SK-N-SH (cell line): ENCODE measurements around the gene PGF. TPM values are rescaled to one million over a fixed set of nuclear protein-coding genes. Genes with fewer than 3 reads are reported as not detected.

Experiments
- CTCF ChIA-PET: fragments of 300-600, 350-600 bp; formaldehyde crosslinking; extraction: SDS; loops from one replicate; lab custom pipeline; 2021; lab: Yijun Ruan, JAX
- POLR2A ChIA-PET: fragments of 350-600 bp; sonication (Branson Sonifier 250); formaldehyde crosslinking; extraction: SDS; loops from one replicate; lab custom pipeline; 2020; ENCODE audit warnings: antibody characterized with exemption, inconsistent platforms; lab: Yijun Ruan, JAX
- DNase-seq: peaks from one replicate; pipeline ENCODE4 v3.0.0; 2012
- H2AFZ ChIP-seq: fragments of 200-600 bp; sonication (generic); 2 replicates; pipeline ENCODE4 v1.8.1; 2016; ENCODE audit warnings: antibody characterized with exemption, mild to moderate bottlenecking, low read depth
- H3F3A ChIP-seq: fragments of 200-600 bp; sonication (generic); replicated peaks from 2 replicates; pipeline ENCODE3; 2016; ENCODE audit warnings: antibody characterized with exemption, mild to moderate bottlenecking; ENCODE audit not compliant: insufficient read depth
- H3K27ac ChIP-seq, 2 experiments: fragments of 200-500 bp in 1 of 2; fragments of 200-600 bp in 1 of 2; sonication (Bioruptor generic) in 1 of 2; sonication (generic), shearing (Covaris generic) in 1 of 2; 2 replicates each; pipeline versions ENCODE4 v1.5.1 to v1.6.1; 2014 to 2016; ENCODE audit warnings: low read depth in 2 of 2, inconsistent platforms in 1 of 2, low read length in 1 of 2, mild to moderate bottlenecking in 1 of 2, mixed read lengths in 1 of 2
- H3K27me3 ChIP-seq: fragments of 200-600 bp; sonication (generic), shearing (Covaris generic); 2 replicates; pipeline ENCODE4 v1.6.1; 2016; ENCODE audit warnings: mixed run types; ENCODE audit not compliant: insufficient read depth
- H3K36me3 ChIP-seq, 2 experiments: fragments of 200-500 bp in 1 of 2; fragments of 200-600 bp in 1 of 2; sonication (Bioruptor generic) in 1 of 2; sonication (generic) in 1 of 2; replicated peaks in 1 of 2; 2 replicates each; pipeline versions ENCODE3 to v1.5.1; 2014 to 2016; ENCODE audit warnings: low read length in 1 of 2, mild to moderate bottlenecking in 1 of 2; ENCODE audit not compliant: insufficient read depth in 2 of 2, control insufficient read depth in 1 of 2
- H3K4me1 ChIP-seq, 2 experiments: fragments of 200-500 bp in 1 of 2; fragments of 200-600 bp in 1 of 2; sonication (Bioruptor generic) in 1 of 2; sonication (generic), shearing (Covaris generic) in 1 of 2; 2 replicates each; pipeline versions ENCODE4 v1.5.1 to v1.6.1; 2014 to 2016; ENCODE audit warnings: low read depth in 1 of 2, low read length in 1 of 2, mixed run types in 1 of 2; ENCODE audit not compliant: insufficient read depth in 2 of 2, control insufficient read depth in 1 of 2
- H3K4me2 ChIP-seq: fragments of 200-600 bp; sonication (generic), shearing (Covaris generic); 2 replicates; pipeline ENCODE4 v1.6.1; 2017; ENCODE audit warnings: mixed run types
- H3K4me3 ChIP-seq, 2 experiments: fragments of 200-500 bp in 1 of 2; fragments of 200-600 bp in 1 of 2; sonication (Bioruptor generic) in 1 of 2; sonication (generic), shearing (Covaris generic) in 1 of 2; 2 replicates each; pipeline versions ENCODE4 v1.5.1 to v1.8.1; 2014 to 2016; ENCODE audit warnings: low read depth in 2 of 2, inconsistent platforms in 1 of 2, low read length in 1 of 2, mild to moderate bottlenecking in 1 of 2, mixed read lengths in 1 of 2, moderate library complexity in 1 of 2
- H3K79me2 ChIP-seq: fragments of 200-600 bp; sonication (generic); 2 replicates; pipeline ENCODE4 v1.8.1; 2017; ENCODE audit warnings: mild to moderate bottlenecking; ENCODE audit not compliant: insufficient read depth
- H3K9ac ChIP-seq: fragments of 200-600 bp; sonication (generic); 2 replicates; pipeline ENCODE4 v1.6.1; 2017; ENCODE audit warnings: mixed run types
- H3K9me2 ChIP-seq: fragments of 200-600 bp; sonication (generic); 2 replicates; pipeline ENCODE4 v1.6.1; 2017; ENCODE audit warnings: mixed run types
- H3K9me3 ChIP-seq: fragments of 200-600 bp; sonication (generic); 2 replicates; pipeline ENCODE4 v1.6.1; 2017; ENCODE audit warnings: mixed run types, mild to moderate bottlenecking, moderate library complexity
- H4K20me1 ChIP-seq: fragments of 200-600 bp; sonication (generic); 2 replicates; pipeline ENCODE4 v1.6.1; 2017; ENCODE audit warnings: mild to moderate bottlenecking, mixed run types; ENCODE audit not compliant: insufficient read depth
- CTCF ChIP-seq: fragments of 200-600 bp; sonication (generic); IDR thresholded peaks from 2 replicates; pipeline ENCODE4 v1.6.1; 2017; ENCODE audit warnings: antibody characterized with exemption, mild to moderate bottlenecking, moderate library complexity
- ELF1 ChIP-seq: IDR thresholded peaks from 2 replicates; pipeline ENCODE4 v1.4.0; 2012
- EZH2phosphoT487 ChIP-seq: fragments of 200-600 bp; sonication (generic); IDR thresholded peaks from 2 replicates; pipeline ENCODE4 v1.6.1; 2017; ENCODE audit warnings: low read depth, mixed run types, mild to moderate bottlenecking, antibody characterized with exemption, moderate library complexity, borderline replicate concordance
- FOSL2 ChIP-seq: IDR thresholded peaks from 2 replicates; pipeline ENCODE4 v1.4.0; 2012; ENCODE audit warnings: low read depth, mild to moderate bottlenecking, moderate library complexity, borderline replicate concordance
- FOXM1 ChIP-seq: IDR thresholded peaks from 2 replicates; pipeline ENCODE4 v1.4.0; 2012; ENCODE audit warnings: low read depth, mild to moderate bottlenecking
- IRF3 ChIP-seq: fragments of 150-350 bp; IDR thresholded peaks from 2 replicates; pipeline ENCODE4 v1.6.1; 2016; ENCODE audit warnings: mild to moderate bottlenecking, low read depth, low read length
- MXI1 ChIP-seq: IDR thresholded peaks from 2 replicates; pipeline ENCODE4 v1.6.1; 2012; ENCODE audit warnings: mild to moderate bottlenecking, low read depth, low read length, improper control_type of control experiment
- NRF1 ChIP-seq: IDR thresholded peaks from 2 replicates; pipeline ENCODE4 v1.6.1; 2012; ENCODE audit warnings: low read depth, mild to moderate bottlenecking, low read length
- POLR2AphosphoS5 ChIP-seq: IDR thresholded peaks from 2 replicates; pipeline ENCODE4 v1.6.1; 2012; ENCODE audit warnings: low read depth, low read length
- RCOR1 ChIP-seq: fragments of 150-350 bp; IDR thresholded peaks from 2 replicates; pipeline ENCODE4 v1.6.1; 2017; ENCODE audit warnings: antibody characterized with exemption, low read length
- RFX5 ChIP-seq: IDR thresholded peaks from 2 replicates; pipeline ENCODE4 v1.6.1; 2012; ENCODE audit warnings: mild to moderate bottlenecking, improper control_type of control experiment, low read length
- SMC3 ChIP-seq: IDR thresholded peaks from 2 replicates; pipeline ENCODE4 v1.6.1; 2012; ENCODE audit warnings: low read depth, low read length, improper control_type of control experiment
- TAF1 ChIP-seq: IDR thresholded peaks from 2 replicates; pipeline ENCODE4 v1.6.1; 2012; ENCODE audit warnings: low read depth, mild to moderate bottlenecking, low read length, moderate library complexity, borderline replicate concordance
- TEAD4 ChIP-seq: IDR thresholded peaks from 2 replicates; pipeline ENCODE4 v1.4.0; 2012; ENCODE audit warnings: mild to moderate bottlenecking, borderline replicate concordance; ENCODE audit not compliant: insufficient read depth
- YY1 ChIP-seq: IDR thresholded peaks from 2 replicates; pipeline ENCODE4 v1.4.0; 2012; ENCODE audit warnings: low read depth, mild to moderate bottlenecking
- WGBS: methylation state at CpG from one replicate; pipeline ENCODE4 v1.1.6; 2017; ENCODE audit warnings: low lambda C conversion rate; 5-methylcytosine and 5-hydroxymethylcytosine counted together
- polyA plus RNA-seq, 3 experiments: library from polyadenylated mRNA; depleted of rRNA; stranded (reverse); fragments of >200 nt; gene quantifications; 2 replicates each; pipeline ENCODE4 v1.2.3, GENCODE V29; 2012
- TF ChIP-seq, protein P1 (sequence below): IDR thresholded peaks from 2 replicates; pipeline ENCODE4 v1.4.0; 2012; ENCODE audit warnings: low read depth
- TF ChIP-seq, protein P2 (sequence below): fragments of 150-350 bp; IDR thresholded peaks from 2 replicates; pipeline ENCODE4 v1.6.1; 2017; ENCODE audit warnings: antibody characterized with exemption, low read length, low read depth, borderline replicate concordance
- TF ChIP-seq, protein P3 (sequence below): IDR thresholded peaks from 2 replicates; pipeline ENCODE4 v1.4.0; 2012; ENCODE audit warnings: low read depth, borderline replicate concordance

The PGF gene
- polyA plus RNA-seq, 1 of the 3 experiments (the other 2 are of a cell fraction): 4.4 TPM

DNA sequence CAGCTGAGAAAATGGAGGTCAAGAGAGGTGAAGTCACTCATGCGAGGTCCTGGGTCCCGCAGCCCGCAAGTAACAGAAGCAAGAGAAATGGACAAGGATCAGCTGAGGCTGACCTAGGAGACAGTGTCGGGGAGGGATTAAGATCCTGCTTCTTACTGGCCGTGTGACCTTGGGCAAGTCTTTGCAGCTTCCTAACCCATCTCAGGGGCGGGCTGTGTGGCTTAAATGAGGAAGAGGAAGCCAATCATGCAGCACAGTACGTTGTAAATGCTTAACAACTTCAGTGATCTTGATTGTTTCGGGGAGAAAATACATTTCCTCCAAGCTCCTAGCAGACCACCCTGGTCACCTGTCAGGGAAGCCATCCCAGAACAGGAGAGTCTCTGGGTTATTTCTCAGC is 7.1 kb upstream of the PGF start:
- H4K20me1 ChIP-seq: no peaks in the 10 kb centered on the region
- H3K27me3 ChIP-seq: no peaks in the 10 kb centered on the region
- DNase-seq: no peak
- ChIA-PET POLR2A (interaction anchor here (0.6 kb wide), 1 partner anchor 82 kb away, joined by 3 read pairs; no protein-coding TSS in a partner anchor), CTCF (interaction anchor here (0.9 kb wide), 1 partner anchor 130 kb away, joined by 4 read pairs; no protein-coding TSS in a partner anchor)
- no peak overlapping the region for H3K27ac ChIP-seq
- peaks cover 10% of the 10 kb centered on the region for H3F3A ChIP-seq
- H2AFZ ChIP-seq: no peak overlapping the region
- H3K4me1 ChIP-seq: peaks cover 0 to 16% of the 10 kb centered on the region in 2 experiments; a peak in 1 of 4 replicates
- H3K4me3 ChIP-seq: no peak overlapping the region
- no peaks in the 10 kb centered on the region for H3K9me3 ChIP-seq
- no peaks in the 10 kb centered on the region for H3K79me2 ChIP-seq
- no peaks in the 10 kb centered on the region for H3K9me2 ChIP-seq
- no peaks in the 10 kb centered on the region for H3K36me3 ChIP-seq
- TF ChIP-seq YY1: no peak
- no peak for TF ChIP-seq CTCF
- TF ChIP-seq, protein P1, sequence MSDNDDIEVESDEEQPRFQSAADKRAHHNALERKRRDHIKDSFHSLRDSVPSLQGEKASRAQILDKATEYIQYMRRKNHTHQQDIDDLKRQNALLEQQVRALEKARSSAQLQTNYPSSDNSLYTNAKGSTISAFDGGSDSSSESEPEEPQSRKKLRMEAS: no peak
- TF ChIP-seq, protein P2, sequence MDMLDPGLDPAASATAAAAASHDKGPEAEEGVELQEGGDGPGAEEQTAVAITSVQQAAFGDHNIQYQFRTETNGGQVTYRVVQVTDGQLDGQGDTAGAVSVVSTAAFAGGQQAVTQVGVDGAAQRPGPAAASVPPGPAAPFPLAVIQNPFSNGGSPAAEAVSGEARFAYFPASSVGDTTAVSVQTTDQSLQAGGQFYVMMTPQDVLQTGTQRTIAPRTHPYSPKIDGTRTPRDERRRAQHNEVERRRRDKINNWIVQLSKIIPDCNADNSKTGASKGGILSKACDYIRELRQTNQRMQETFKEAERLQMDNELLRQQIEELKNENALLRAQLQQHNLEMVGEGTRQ: no peak
- no peak for TF ChIP-seq TEAD4
- no peak for TF ChIP-seq POLR2AphosphoS5
- TF ChIP-seq RCOR1: no peak
- TF ChIP-seq FOSL2: no peak
- TF ChIP-seq IRF3: no peak
- TF ChIP-seq TAF1: no peak
- TF ChIP-seq ELF1: no peak
- no peak overlapping the region for H3K4me2 ChIP-seq
- WGBS: 73% methylated on average over 8 of the region's 8 CpGs
- no peak overlapping the region for H3K9ac ChIP-seq

GRCh38 chr14:74962046-74962445 is 6.6 kb upstream of the PGF start:
- CTCF ChIA-PET: interaction anchor here (0.9 to 1.9 kb wide), 3 partner anchors 13 to 131 kb away, joined by 4 to 6 read pairs (median 4); no protein-coding TSS in a partner anchor
- no peaks in the 10 kb centered on the region for H3K9me2 ChIP-seq
- H3K36me3 ChIP-seq: no peaks in the 10 kb centered on the region
- 78% methylated on average over 11 of the region's 11 CpGs for WGBS
- H3K27me3 ChIP-seq: no peaks in the 10 kb centered on the region
- no peak for DNase-seq
- H3K9me3 ChIP-seq: no peaks in the 10 kb centered on the region
- peaks cover 10% of the 10 kb centered on the region for H3F3A ChIP-seq
- no peaks in the 10 kb centered on the region for H3K79me2 ChIP-seq
- no peak overlapping the region for H3K4me2 ChIP-seq
- H3K4me1 ChIP-seq: peaks cover 0 to 16% of the 10 kb centered on the region in 2 experiments; a peak in 1 of 4 replicates
- no peak overlapping the region for H3K4me3 ChIP-seq
- no peaks in the 10 kb centered on the region for H4K20me1 ChIP-seq
- no peak overlapping the region for H3K9ac ChIP-seq
- H2AFZ ChIP-seq: no peak overlapping the region
- POLR2A ChIA-PET: interaction anchor here (0.6 kb wide), 1 partner anchor 81 kb away, joined by 3 read pairs; no protein-coding TSS in a partner anchor
- H3K27ac ChIP-seq: no peak overlapping the region
- TF ChIP-seq ELF1: no peak
- TF ChIP-seq NRF1: no peak
- TF ChIP-seq, protein P1: no peak
- no peak for TF ChIP-seq EZH2phosphoT487
- no peak for TF ChIP-seq MXI1
- TF ChIP-seq FOXM1: no peak
- TF ChIP-seq RFX5: no peak
- no peak for TF ChIP-seq SMC3
- TF ChIP-seq, protein P3, sequence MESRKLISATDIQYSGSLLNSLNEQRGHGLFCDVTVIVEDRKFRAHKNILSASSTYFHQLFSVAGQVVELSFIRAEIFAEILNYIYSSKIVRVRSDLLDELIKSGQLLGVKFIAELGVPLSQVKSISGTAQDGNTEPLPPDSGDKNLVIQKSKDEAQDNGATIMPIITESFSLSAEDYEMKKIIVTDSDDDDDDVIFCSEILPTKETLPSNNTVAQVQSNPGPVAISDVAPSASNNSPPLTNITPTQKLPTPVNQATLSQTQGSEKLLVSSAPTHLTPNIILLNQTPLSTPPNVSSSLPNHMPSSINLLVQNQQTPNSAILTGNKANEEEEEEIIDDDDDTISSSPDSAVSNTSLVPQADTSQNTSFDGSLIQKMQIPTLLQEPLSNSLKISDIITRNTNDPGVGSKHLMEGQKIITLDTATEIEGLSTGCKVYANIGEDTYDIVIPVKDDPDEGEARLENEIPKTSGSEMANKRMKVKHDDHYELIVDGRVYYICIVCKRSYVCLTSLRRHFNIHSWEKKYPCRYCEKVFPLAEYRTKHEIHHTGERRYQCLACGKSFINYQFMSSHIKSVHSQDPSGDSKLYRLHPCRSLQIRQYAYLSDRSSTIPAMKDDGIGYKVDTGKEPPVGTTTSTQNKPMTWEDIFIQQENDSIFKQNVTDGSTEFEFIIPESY: no peak
